ENCODE data around the gene OR52H1.
"Not testable (repeated sequence)": the region's sequence is repeated elsewhere in the genome, so short reads cannot be mapped to it uniquely, and the experiment has no call there.

Gene OR52H1

DNA sequence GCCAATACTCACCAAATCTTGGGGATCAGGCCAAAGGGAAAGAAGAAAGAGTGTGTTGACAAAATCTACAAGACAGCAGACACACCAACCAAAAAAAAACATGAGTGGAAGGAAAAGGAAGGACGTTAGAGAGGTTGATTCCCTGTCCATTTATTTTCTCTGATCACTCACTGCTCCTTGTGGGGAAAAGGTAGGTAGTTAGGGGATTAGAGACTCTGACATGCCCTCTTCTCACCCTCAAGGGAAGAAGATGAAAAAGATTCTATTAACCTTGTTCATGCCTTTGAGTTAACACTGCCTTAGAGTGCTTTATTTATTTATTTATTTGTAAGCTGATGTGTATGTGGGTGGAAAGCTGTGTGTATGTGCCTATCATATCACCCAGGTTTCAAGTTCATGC lies at the start of gene OR52H1:
Gene OR52H1, minus strand, starts transcription at position 101 of the 400 bp plus-strand sequence. CDS start 3,035 bp downstream, outside the sequence.
- DNase-seq (ENCODE audit: low spot score), result no peak

DNA sequence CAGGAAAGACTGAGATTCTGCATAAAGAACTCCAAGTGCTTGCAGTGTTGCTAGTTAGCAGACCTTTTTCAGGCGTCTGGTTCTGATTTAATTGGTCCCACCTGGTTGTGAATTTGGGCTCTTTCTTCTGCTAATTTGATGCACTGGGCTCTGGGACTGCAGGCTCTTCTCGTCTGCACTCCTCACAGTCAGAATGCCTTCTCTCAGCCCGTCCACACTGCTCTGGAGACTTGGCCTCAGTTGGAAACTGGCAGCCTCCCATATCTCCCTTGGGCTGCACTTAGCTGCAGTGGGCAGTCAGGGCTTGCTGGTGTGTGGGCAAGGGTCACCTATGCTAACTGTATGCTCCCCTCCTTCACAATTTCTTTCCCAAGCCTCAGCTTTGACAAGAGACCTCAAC lies 49.6 kb upstream of the OR52H1 start:
- DNase-seq (ENCODE audit: low spot score), result no peak

DNA sequence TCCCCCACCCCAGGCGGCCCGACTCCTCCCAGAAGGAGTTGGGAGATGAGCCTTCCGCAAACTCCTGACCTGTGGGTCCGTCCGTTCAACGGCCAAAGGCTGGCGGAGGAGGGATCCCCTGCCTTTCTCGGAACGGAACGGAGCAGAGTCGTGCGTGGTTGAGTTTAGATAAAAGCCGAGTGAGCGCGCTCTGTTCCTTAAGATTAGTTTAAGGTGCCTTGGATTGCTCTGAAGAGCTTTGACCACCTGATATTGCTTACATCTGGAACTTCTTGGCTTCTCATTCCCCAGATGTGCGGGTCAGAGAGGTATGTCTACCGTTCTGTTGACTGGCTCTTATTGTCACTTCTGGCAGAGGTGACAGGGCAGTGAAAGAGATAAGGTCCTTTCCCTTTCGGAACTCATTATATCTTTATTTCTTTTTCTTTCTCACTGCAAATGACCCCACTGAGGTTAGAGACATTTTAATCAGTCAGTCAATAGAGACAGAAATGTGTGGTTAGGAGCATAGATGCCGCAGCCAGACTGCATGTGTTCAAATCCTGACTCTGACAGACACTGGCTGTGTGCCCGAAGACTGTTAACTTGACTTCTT lies 48.4 kb upstream of the OR52H1 start, which contains the start of gene TRIM6:
Gene TRIM6, plus strand, starts transcription at position 31 of the 595 bp plus-strand sequence. Its CDS starts 261 bp downstream, at position 292.
- peak; percentile 78 for DNase-seq (ENCODE audit: low spot score)

DNA sequence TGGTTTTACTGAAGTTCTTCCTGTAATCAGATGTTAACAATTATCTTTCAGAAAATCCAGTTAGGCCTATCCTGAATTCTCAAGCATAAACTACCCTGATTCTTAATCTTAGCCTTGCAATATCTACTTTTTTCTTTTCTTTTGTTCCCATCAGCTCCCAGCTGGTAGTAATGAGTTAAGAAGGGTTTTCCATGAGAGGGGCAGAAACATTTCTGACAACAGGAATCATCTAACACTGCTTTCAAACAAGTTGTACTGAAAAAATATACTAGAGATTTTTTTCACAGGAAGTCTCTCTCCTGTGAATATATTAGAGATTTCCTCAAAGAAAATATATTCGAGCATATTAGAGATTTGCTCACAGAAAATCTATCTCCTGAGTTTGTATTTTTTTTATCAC lies 44.8 kb upstream of the OR52H1 start:
- peak; percentile 23 for DNase-seq (ENCODE audit: low spot score)

DNA sequence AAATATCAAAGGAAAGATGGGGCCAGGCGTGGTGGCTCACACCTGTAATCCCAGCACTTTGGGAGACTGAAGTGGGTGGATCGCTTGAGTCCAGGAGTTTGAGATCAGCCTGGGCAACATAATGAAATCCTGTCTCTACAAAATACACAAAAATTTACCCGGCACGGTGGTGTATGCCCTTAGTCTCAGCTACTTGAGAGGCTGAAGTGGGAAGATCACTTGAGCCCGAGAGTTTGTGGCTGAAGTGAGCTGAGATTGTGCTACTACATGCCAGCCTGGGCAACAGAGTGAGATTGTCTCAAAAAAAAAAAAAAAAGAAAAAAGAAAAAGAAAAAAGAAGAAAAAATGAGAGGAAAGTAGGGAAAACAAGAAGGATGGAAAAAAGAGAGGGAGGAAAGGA lies 44.3 kb upstream of the OR52H1 start:
- DNase-seq (ENCODE audit: low spot score), result no peak

DNA sequence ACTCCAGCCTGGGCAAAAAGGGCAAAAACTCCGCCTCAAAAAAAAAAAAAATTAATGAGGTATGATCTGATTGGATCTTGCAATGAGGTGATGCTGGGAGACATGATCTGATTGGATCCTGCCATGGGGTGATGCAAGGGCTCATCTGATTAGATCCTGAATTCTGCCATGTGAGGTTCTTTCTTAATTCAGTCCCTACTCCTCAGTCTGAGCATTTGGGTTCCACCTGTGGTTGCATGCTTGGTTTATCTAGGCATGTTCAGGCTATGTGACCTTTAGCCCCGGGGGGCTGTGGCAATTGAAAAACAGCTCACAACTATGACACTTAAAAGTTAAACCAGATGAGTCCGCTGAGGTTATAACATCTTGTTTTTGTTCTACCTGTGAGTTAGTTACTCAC lies 43.3 kb upstream of the OR52H1 start:
- no peak for DNase-seq (ENCODE audit: low spot score)

DNA sequence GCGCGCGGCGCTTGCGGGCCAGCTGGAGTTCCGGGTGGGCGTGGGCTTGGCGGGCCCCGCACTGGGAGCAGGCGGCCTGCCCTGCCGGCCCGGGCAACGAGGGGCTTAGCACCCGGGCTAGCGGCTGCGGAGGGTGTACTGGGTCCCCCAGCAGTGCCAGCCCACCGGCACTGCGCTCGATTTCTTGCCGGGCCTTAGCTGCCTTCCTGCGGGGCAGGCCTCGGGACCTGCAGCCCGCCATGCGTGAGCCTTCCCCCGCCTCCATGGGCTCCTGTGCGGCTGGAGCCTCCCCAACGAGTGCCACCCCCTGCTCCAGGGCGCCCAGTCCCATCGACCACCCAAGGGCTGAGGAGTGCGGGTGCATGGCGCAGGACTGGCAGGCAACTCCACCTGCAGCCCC lies 41.6 kb upstream of the OR52H1 start:
- not testable (repeated sequence) for DNase-seq (ENCODE audit: low spot score)

DNA sequence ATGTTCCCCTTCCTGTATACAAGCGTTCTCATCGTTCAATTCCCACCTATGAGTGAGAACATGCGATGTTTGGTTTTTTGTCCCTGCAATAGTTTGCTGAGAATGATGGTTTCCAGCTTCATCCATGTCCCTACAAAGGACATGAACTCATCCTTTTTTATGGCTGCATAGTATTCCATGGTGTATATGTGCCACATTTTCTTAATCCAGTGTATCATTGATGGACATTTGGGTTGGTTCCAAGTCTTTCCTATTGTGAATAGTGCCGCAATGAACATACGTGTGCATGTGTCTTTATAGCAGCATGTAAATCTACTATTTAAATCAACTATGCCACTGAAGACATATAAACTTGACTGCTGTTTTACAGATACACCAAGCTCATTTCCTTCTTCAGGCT lies 36.1 kb upstream of the OR52H1 start:
- not testable (repeated sequence) for DNase-seq (ENCODE audit: low spot score)

DNA sequence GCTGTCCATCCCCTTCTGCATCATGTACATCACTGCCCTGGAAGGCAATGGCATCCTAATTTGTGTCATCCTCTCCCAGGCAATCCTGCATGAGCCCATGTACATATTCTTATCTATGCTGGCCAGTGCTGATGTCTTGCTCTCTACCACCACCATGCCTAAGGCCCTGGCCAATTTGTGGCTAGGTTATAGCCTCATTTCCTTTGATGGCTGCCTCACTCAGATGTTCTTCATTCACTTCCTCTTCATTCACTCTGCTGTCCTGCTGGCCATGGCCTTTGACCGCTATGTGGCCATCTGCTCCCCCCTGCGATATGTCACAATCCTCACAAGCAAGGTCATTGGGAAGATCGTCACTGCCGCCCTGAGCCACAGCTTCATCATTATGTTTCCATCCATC lies 32.7 kb upstream of the OR52H1 start:
- DNase-seq (ENCODE audit: low spot score), result no peak

DNA sequence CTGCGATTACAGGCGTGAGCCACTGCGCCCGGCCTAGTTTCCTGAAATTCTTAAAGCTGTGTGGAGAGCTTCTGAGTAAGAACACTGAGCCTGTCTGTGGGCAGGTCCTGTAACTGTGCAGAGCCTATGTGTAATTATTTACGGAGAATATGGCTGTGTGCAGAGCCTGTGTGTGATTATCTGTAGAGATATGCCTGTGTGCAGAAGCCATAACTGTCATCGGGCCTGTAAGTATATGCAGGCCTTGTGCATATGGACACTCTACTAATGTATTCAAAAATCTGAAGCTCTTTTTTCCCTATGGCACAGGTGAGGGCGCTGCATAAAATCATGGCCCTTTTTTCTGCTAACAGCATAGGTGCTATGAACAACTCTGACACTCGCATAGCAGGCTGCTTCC lies 32.2 kb upstream of the OR52H1 start, which contains the start of gene OR52B6:
Gene OR52B6, plus strand, starts transcription at position 301 of the 400 bp plus-strand sequence. Its CDS starts 0 bp downstream, at position 301.
- no peak for DNase-seq (ENCODE audit: low spot score)

DNA sequence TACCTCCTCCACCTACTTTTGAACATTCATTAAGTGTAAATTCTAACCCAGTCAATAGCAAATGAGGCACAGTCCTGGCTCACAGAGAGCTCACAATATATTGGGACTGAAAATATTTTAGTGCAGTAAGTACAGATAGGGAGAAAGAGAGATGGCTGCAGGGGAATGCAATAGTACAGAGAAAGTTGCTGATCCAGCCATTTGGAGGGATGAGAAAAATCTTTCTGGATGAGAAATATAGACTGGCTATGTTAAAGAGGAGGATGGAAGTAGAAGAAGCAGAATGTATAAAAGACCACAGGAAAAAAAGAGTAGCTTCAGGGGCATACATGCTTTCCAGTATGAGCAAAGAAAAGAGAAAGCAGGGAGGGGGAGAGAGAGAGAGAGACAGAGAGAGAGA lies 28.8 kb upstream of the OR52H1 start:
- DNase-seq (ENCODE audit: low spot score), result no peak

DNA sequence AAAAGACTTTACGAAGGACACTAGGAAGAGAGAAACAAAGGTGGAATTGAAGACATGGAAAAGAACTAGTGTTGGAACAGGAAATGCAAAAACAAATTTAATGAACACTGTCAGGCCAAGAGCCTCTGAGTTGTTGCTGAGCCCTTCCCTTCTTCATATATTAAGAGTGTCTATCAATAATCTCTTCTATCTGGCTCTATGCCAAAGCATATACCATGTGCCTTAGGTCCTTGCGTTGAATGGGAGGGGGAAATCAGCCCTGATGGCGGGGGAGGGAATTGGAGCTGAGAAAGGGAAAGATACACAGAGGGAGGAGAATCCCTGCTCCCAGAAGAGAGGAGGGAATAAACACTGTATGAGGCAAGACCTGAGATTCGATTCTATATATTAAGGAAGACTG lies 26.8 kb upstream of the OR52H1 start:
- no peak for DNase-seq (ENCODE audit: low spot score)

DNA sequence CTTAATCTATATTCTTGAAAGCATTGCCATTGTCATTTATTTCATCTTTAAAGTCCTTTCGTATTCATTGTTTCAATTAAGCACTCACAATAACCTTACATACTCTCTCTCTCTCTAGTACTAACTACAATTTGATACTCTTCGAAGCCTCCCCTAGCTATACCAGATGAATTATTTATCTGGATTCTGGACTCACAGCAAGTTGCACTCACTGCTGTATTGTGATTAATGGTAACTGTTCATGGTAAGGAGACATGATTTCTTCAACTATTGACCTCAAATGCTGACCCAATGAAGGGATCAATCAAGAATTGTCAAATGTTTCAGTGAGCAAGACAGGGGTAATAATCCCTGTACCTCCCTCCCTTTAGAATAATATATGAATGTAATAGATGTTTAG lies 26.3 kb upstream of the OR52H1 start:
- no peak for DNase-seq (ENCODE audit: low spot score)

DNA sequence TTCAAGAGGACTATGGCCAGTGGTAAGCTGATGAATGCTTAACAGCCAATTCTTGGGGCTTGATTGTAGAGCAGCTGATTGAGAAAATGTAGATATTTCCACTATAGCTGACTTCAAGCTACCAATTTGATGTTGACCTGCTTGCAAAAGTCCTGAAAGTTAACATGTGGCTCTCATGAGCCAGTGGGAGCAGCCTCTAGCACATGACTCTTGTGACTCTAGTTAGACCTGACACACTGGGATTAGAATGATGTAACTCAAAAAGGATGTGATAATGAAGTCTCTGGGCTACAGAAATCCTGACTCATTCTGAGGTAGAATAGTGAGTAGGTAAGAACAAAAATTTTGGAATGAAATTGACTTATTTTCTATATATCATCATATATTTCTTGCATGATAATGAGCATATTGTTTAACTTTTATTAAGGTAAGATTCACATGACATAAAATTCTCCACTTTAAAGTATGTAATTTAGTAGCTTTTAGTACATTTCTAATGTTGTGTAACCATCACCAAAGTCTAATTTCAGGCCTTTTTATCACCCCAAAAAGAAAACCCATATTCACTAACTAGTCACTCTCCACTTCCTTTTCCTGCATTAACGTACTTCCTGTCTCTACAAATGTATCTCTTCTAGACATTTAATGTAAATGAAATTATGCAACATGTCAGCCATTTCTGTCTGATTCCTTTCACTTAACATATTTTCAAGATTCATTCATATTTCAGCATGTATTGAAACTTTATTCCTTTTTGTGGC lies 16.1 kb upstream of the OR52H1 start:
- DNase-seq (ENCODE audit: low spot score), result no peak

DNA sequence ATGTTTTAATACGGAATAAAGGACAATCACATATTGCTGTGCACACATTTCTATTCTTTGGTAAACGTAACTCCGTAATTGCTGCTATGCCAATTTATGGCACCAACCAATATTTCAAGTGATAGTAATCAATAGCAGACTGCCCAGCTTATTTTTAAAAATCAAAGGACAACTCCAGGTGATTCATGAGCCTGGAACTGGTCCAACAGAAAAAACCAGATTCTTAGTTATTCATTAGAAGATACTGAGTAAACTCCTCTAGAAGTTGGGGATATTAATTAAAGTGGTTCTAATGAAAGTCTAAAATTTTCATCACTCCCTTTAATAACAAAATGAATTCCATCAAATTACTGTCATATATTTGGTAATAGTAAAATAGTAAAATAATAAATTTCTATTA lies 9.4 kb upstream of the OR52H1 start:
- no peak for DNase-seq (ENCODE audit: low spot score)

DNA sequence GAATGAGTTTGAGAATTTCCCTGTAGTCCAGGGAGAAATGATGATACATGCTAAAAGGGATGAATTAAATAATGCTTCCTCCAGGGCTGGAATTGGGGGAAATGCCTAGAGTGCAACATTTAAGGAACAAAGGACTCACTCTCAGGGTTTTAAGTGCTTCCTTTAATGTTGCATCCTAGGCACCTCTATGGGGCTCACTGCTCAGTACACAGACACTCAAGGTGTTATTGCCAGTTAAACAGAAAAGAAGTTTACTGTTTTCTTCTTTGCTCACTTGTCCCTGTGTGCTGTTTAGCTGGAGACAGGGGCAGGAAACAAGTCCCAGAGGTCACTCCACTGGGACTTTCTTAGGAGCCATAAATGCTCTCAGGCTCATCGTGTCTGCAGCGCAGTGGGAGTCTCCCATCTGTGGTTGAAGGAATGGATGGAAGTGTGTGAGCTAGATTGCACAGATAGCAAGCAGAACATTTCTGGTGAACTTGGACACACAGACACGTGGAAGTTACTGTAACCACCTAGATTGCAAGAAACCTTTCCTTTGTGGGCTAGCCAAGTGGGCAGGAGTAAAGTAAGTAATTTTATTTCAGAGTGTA lies 8.4 kb upstream of the OR52H1 start:
- DNase-seq (ENCODE audit: low spot score), result no peak

DNA sequence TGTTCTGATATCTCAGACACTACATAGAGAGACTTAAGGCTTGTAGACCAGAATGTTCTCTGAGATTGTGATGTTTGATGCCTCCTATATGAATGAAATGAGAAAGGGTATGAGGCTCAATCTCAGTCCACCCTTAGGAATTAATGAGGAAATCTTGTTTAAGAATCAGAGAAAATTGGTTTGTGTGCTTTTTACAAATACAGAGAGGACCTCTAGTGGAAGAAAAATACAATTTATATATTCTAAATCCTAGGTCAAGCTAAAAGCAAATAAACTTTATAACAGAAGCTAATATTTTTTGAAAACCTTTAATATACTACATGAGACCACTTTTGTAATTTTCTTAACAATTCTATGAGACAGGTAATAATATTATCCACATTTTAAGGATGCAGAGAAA lies 5.0 kb upstream of the OR52H1 start:
- DNase-seq (ENCODE audit: low spot score), result no peak

DNA sequence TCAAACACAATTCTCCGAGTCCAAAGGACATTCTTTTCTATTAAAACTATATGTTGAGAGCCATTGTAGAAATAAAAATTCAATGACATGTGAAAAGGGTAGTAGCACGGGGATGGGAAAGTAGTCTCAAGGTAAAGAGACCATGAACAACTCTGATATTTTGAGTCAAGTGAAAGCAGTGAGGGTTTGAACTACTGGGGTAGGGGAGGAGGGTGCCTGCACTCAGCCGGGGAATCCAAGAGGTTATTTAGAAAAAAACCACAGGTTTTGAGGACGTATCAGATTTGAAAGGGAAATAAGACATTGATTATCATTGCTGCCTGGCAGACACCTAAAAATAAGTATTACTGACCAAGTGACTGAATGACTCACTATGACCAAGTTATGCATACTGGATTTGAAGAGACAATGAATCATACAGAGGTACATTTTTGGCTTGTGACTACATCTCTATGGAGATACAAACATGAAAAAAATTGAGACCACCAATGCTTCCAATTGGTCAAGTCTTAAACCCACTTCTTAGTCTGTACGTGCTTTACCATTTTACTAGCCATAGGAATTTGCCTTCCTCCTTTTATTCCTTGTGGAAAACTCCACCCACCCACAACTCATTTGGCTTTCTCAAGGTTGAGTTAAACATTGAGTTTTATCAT lies 2.2 kb upstream of the OR52H1 start:
- peak; percentile 54 for DNase-seq (ENCODE audit: low spot score)

DNA sequence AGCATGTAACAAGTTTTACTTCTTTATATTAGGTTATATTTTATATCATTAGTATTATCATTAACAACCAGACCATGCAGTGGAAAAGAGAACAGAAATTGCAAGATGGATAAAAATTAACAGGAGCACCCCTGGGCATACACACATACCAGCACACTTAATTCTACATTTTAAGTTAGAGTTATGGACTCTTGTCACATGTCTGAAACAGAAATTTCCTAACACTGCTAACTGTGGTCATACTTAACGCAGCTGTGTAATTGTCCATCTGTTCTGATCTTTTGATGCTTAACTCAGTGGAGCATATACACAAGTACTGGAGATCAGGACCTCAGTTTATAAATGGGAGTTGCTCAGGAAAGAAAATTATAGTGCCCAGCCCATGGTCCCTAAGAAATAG lies 358 bp downstream of the OR52H1 start:
- DNase-seq (ENCODE audit: low spot score), result no peak

DNA sequence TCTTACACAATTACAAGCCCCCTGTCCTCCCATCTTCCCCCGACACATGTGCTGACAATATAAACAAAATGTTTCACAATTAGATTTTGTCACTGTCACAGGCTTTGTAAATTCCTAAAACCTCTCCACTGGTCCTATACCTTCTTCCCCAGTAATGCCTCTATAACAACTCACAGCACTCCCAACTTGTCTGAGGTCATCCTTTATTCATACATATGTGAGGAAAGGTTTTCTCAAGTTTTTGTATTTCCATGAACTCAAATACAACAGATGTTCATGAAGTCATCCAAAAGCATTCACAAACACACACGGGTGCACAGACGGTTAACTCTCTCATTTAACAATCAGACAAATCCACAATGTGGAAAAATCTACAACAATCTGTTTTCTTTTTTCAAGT lies 1.9 kb downstream of the OR52H1 start:
- no peak for DNase-seq (ENCODE audit: low spot score)

DNA sequence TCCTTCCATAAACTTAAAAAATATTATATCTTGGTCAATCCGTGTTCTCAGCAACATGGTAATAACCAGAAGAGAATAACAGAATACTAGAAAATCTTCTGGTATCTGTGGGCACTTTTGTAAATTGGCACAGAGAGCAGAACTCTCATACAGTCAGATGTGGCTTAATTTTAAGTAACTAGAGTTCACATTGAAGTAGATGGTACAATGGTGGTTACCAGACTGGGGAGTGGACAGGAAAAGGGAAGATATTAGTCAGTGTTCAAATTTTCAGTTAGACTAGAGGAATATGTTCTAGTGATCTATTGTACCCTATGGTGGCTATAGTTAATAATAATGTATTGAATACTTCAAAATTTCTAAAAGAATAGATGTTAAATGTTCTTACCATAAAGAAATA lies 6.9 kb downstream of the OR52H1 start:
- no peak for DNase-seq (ENCODE audit: low spot score)

DNA sequence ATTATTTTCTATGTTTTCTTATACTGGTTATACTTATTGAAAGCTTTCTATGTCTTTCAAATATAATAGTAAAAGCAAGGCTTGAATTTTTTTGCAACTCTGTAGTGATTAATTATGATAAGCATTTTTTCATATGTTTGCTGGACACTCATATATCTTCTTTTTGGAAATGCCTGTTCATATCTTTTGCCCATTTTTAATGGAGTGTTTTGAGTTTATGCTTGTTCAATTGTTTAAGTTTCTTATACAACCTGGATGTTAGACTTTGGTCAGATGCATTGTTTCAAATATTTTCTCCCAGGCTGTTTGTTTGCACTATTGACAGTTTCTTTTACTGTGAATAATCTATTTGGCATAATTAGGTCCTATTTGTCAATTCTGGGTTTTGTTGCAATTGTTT lies 11.9 kb downstream of the OR52H1 start:
- DNase-seq (ENCODE audit: low spot score), result no peak

DNA sequence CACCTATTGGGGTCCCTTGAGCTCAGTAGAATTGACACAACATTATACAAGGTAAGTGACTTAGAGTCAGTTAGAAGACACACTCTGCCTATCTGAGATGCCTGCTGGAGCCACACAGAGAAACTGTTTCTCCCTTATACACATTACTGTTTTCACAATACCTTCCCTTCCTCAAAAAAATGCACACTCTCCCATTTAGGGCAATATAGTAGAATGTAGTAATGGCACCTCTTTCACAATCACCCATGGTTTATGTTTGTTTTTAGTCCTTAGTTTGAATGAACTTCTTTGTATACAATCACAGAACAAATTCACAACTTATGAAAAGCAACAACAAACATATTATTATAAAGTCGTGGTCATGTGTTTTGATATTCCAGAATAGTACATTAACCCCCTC lies 14.3 kb downstream of the OR52H1 start:
- DNase-seq (ENCODE audit: low spot score), result no peak

All from GM03348 (cell line).